ENCODE data around the gene EPN1. TPM values are rescaled to one million over a fixed set of nuclear protein-coding genes. Genes with fewer than 3 reads are reported as not detected.

EPN1 gene
- total and polyA plus RNA-seq, 2 of the 8 experiments (the other 6 are each of a cell fraction or from before 2014, with no cell fraction given) = 49.6 to 200 TPM

DNA sequence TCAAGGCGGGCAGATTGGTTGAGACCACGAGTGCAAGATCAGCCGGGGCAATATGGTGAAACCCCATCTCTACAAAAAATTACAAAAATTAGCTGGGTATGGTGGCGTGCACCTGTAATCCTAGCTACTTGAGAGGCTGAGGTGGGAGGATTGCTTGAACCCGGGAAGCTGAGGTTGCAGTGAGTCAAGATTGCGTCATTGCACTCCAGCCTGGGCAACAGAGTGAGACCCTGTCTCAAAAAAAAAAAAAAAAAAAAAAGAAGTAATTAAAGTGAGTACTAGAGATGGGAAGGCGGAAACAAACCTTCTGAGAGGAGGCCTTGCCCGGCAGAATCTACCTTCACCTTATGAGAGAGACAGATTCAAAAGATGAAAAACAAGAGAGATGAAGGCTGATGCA is 48.5 kb downstream of the EPN1 start (continued):
- TF ChIP-seq, protein P1, sequence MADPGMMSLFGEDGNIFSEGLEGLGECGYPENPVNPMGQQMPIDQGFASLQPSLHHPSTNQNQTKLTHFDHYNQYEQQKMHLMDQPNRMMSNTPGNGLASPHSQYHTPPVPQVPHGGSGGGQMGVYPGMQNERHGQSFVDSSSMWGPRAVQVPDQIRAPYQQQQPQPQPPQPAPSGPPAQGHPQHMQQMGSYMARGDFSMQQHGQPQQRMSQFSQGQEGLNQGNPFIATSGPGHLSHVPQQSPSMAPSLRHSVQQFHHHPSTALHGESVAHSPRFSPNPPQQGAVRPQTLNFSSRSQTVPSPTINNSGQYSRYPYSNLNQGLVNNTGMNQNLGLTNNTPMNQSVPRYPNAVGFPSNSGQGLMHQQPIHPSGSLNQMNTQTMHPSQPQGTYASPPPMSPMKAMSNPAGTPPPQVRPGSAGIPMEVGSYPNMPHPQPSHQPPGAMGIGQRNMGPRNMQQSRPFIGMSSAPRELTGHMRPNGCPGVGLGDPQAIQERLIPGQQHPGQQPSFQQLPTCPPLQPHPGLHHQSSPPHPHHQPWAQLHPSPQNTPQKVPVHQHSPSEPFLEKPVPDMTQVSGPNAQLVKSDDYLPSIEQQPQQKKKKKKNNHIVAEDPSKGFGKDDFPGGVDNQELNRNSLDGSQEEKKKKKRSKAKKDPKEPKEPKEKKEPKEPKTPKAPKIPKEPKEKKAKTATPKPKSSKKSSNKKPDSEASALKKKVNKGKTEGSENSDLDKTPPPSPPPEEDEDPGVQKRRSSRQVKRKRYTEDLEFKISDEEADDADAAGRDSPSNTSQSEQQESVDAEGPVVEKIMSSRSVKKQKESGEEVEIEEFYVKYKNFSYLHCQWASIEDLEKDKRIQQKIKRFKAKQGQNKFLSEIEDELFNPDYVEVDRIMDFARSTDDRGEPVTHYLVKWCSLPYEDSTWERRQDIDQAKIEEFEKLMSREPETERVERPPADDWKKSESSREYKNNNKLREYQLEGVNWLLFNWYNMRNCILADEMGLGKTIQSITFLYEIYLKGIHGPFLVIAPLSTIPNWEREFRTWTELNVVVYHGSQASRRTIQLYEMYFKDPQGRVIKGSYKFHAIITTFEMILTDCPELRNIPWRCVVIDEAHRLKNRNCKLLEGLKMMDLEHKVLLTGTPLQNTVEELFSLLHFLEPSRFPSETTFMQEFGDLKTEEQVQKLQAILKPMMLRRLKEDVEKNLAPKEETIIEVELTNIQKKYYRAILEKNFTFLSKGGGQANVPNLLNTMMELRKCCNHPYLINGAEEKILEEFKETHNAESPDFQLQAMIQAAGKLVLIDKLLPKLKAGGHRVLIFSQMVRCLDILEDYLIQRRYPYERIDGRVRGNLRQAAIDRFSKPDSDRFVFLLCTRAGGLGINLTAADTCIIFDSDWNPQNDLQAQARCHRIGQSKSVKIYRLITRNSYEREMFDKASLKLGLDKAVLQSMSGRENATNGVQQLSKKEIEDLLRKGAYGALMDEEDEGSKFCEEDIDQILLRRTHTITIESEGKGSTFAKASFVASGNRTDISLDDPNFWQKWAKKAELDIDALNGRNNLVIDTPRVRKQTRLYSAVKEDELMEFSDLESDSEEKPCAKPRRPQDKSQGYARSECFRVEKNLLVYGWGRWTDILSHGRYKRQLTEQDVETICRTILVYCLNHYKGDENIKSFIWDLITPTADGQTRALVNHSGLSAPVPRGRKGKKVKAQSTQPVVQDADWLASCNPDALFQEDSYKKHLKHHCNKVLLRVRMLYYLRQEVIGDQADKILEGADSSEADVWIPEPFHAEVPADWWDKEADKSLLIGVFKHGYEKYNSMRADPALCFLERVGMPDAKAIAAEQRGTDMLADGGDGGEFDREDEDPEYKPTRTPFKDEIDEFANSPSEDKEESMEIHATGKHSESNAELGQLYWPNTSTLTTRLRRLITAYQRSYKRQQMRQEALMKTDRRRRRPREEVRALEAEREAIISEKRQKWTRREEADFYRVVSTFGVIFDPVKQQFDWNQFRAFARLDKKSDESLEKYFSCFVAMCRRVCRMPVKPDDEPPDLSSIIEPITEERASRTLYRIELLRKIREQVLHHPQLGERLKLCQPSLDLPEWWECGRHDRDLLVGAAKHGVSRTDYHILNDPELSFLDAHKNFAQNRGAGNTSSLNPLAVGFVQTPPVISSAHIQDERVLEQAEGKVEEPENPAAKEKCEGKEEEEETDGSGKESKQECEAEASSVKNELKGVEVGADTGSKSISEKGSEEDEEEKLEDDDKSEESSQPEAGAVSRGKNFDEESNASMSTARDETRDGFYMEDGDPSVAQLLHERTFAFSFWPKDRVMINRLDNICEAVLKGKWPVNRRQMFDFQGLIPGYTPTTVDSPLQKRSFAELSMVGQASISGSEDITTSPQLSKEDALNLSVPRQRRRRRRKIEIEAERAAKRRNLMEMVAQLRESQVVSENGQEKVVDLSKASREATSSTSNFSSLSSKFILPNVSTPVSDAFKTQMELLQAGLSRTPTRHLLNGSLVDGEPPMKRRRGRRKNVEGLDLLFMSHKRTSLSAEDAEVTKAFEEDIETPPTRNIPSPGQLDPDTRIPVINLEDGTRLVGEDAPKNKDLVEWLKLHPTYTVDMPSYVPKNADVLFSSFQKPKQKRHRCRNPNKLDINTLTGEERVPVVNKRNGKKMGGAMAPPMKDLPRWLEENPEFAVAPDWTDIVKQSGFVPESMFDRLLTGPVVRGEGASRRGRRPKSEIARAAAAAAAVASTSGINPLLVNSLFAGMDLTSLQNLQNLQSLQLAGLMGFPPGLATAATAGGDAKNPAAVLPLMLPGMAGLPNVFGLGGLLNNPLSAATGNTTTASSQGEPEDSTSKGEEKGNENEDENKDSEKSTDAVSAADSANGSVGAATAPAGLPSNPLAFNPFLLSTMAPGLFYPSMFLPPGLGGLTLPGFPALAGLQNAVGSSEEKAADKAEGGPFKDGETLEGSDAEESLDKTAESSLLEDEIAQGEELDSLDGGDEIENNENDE (IDR thresholded peaks at IDR 0.05; ENCODE audit: insufficient replicate concordance, low read length) = no peak
- no peak for TF ChIP-seq BCL11A (IDR thresholded peaks at IDR 0.05; ENCODE audit: low read depth in 2 of 2, low read length in 2 of 2)

Data from H1 (cell line).